GM12872 (cell line): Measurements from ENCODE around the gene PSAT1.

Experiments
- CTCF ChIP-seq: IDR thresholded peaks from 3 replicates; pipeline ENCODE4 v1.5.1; 2011; ENCODE audit warnings: low read depth, mild to moderate bottlenecking, low read length, moderate library complexity; ENCODE audit not compliant: insufficient read depth

The PSAT1 gene

GRCh38 chr9:78286125-78286524 is 10.8 kb upstream of the PSAT1 start:
- TF ChIP-seq CTCF: no peak

DNA sequence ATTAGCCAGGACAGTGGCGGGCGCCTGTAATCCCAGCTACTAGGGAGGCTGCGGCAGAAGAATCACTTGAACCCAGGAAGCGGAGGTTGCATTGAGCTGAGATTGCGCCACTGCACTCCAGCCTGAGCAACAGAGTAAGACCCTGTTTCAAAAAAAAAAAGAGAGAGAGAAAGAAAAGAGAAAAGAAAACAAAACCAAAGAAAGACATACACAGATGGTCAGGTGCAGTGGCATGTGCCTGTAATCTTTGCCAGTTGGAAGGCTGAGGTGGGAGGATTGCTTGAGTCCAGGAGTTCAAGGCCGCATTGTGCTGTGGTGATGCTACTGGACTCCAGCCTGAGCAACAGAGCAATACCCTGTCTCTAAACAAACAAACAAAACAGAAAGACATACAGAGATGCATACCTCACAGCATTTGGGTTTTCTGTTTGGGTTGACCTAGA is 10.0 kb upstream of the PSAT1 start:
- TF ChIP-seq CTCF: no peak

DNA sequence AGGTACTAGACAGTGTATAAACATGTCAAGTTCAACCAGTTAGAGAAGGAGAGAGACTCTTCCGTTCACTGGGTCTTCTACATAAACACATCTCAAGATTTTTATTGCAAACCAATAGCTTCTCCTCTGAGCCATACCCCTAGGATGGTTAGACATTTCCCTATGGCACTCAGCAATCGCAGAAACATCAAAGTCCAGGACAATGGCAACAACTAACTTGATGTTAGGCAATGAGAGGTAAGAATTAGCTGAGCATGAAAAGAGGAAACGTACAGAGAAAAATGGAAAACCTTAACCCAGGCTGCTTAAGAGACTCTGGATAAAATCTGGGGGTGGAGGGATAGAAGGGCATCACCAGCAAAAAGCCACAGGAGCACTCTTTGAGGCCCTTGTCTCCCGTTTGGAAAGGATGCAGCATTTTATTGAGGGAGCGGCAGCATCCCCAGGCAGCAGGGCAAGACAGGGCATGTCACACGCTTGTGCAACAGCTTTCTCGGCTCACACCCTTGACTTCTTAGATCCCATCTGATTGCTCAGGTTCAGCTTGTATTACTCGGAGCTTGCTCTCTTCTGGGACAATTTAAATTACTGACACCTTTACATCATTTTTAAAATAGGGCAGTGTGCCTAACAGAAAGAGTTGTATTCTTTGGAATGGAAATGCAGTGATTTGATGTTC is 8.6 kb upstream of the PSAT1 start:
- no peak for TF ChIP-seq CTCF

GRCh38 chr9:78289474-78289873 is 7.5 kb upstream of the PSAT1 start:
- no peak for TF ChIP-seq CTCF

DNA sequence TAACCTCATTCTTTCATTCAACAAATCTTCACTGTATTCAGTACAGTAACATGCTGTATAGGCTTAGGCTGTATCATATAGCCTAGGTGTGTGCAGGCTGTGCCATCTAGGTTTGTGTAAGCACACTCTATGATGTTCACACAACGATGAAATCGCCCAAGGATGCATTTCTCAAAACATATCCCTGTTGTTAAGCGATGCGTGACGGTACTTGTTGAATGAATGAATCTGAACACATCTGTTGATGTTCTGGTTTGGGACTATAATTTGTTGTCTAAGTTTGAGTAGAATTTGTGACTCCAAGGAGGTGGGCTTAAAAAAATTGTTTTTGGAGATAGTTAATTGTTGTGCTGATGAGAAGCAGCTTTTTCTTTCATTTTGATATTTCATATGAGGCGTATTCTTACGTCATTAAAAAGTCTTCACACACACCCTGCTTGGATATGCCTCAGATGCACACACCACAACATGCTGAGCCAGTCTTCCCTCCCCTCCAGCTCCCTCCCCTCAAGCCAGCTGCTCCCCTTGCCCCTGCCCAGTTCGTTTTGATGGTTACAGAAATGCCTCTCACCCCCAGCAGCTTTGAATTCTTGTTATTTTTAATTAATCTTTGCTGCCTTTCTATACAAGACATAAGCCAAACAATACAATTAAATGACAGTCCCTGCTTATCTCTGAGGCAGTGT is 5.5 kb upstream of the PSAT1 start:
- TF ChIP-seq CTCF: no peak

- no peak for TF ChIP-seq CTCF
Measured at GRCh38 chr9:78292026-78292425, 4.9 kb upstream of the PSAT1 start.

DNA sequence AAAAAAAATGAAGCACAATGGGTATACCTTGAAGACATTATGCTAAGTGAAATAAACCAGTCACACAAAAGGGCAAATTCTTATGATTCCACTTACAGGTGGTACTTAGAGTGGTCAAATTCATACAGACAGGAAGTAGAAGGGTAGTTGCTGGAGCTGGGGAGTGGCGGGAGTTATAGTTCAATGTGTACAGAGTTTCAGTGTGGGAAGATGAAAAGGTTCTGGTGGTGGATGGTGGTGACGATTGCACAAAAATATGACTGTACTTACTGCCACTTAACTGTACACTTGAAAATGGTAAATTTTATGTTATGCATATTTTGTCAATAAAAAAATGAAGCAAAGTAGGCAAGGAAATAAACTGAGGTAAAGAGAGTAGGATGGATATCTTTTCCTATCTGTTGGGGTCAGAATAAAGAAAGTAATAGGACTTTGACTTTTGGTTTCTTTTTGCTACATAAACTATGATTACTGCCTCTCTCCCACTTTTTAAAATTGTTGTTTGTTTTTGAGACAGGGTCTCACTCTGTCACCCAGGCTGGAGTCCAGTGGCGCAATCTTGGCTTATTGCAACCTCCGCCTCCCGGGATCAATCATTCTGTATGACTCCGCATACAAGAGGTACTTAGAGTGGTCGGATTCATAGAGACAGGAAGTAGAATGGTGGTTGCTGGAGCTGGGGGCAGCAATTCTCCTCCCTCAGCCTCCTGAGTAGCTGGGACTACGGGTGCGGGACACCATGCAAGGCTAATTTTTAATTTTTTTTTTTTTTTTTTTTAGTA is 4.0 kb upstream of the PSAT1 start:
- no peak for TF ChIP-seq CTCF
